Ovary (tissue), 9 donors: ENCODE measurements around the gene CCDC57. TPM values are rescaled to one million over a fixed set of nuclear protein-coding genes. Genes with fewer than 3 reads are reported as not detected.

Experiments used
- DNase-seq, 5 donors: peaks; one replicate each; pipeline ENCODE4 v3.0.0-alpha.2; 2019 to 2020
- H3K27ac ChIP-seq, 2 donors: fragments of 200-600 bp; one replicate each; pipeline versions ENCODE4 v1.5.1 to v1.8.0; 2019 to 2022
- H3K27me3 ChIP-seq: fragments of 200-600 bp; one replicate; pipeline ENCODE4 v1.8.0; 2022
- H3K36me3 ChIP-seq: fragments of 200-600 bp; sonication (generic); one replicate; pipeline ENCODE4 v1.5.1; 2019
- H3K4me1 ChIP-seq: one replicate; pipeline ENCODE4 v1.8.1; 2013; ENCODE audit warnings: mild to moderate bottlenecking, moderate library complexity; ENCODE audit not compliant: insufficient read depth
- H3K4me3 ChIP-seq: fragments of 200-600 bp; sonication (generic); one replicate; pipeline ENCODE4 v1.5.1; 2017
- H3K9me3 ChIP-seq, 2 donors: fragments of 200-600 bp in 1 of 2; sonication (generic) in 1 of 2; one replicate each; pipeline versions ENCODE4 v1.5.1 to v1.8.1; 2013 to 2019; ENCODE audit warnings: mild to moderate bottlenecking in 1 of 2, moderate library complexity in 1 of 2
- CTCF ChIP-seq, 3 donors: fragments of 450-650 bp in 2 of 3; fragments of 200-600 bp in 1 of 3; IDR thresholded peaks; one replicate each; pipeline versions ENCODE4 v1.5.1 to v1.8.0; 2016 to 2022; ENCODE audit warnings: antibody characterized with exemption in 3 of 3, mild to moderate bottlenecking in 1 of 3
- EP300 ChIP-seq: sonication (generic); formaldehyde crosslinking; IDR thresholded peaks from one replicate; pipeline ENCODE4 v1.6.1; 2017; ENCODE audit warnings: antibody characterized with exemption
- POLR2A ChIP-seq: fragments of 450-650 bp; IDR thresholded peaks from one replicate; pipeline ENCODE4 v1.6.1; 2017; ENCODE audit warnings: antibody characterized with exemption, mild to moderate bottlenecking, moderate library complexity
- WGBS, 3 donors: extraction: QIAGEN DNeasy Blood & Tissue Kit in 1 of 3; methylation state at CpG; one replicate each; pipeline versions ENCODE4 v1.1.5 to v1.1.7; 2013 to 2017; 5-methylcytosine and 5-hydroxymethylcytosine counted together
- intact Hi-C, 4 donors: fragments of 100-400 bp; cut with DNase I; formaldehyde crosslinking; loops; one replicate each; pipeline versions ENCODE4 v1.11.0 to v1.15.1; 2022 to 2023
- polyA plus RNA-seq, 2 donors: library from polyadenylated mRNA; stranded (reverse); fragments of 200-250 nt in 1 of 2; fragments of 350-450 nt in 1 of 2; fragmentation: Illumina TruSeq in 1 of 2; extraction: RNeasy Lipid Tissue Mini Kit (QIAGEN cat#74804) in 1 of 2; gene quantifications; one replicate each; pipeline ENCODE4 v1.2.3, GENCODE V29; 2013 to 2014
- total RNA-seq, 7 donors: library from RNA; depleted of rRNA in 2 of 7; stranded (reverse); fragments of >200 nt in 2 of 7; fragmentation: NEBNext Ultra II Directional in 3 of 7; extraction: Animal tissue kit (Norgen Biotek cat#: 25700) in 3 of 7; gene quantifications; one replicate each; pipeline versions ENCODE4 v1.1.0 to v1.2.4, GENCODE V29; 2016 to 2023
- donor health status: DM: no; HTN: no; CAD: no; lungs with moderate emphysema.
- donor health status: DM: no; HTN: no; CAD: no.
- donor health status: Bipolar disorder and iron deficiency.
- donor health status: DM: yes; HTN: yes; CAD: no.
- donor health status: DM: no; HTN: no; CAD: no.
- donor health status: DM: yes; HTN: yes; CAD: no.

Gene CCDC57
- total and polyA plus RNA-seq, 9 donors = 7.7 to 65.0 (median 40.3) TPM

- no peak overlapping the region for H3K27ac ChIP-seq
- peaks cover 7% of the 10 kb centered on the region for H3K4me1 ChIP-seq
- DNase-seq = peak in 1 of 5 donors; percentile 8
- H3K27me3 ChIP-seq = no peaks in the 10 kb centered on the region
- no peak overlapping the region for H3K4me3 ChIP-seq
- TF ChIP-seq POLR2A (no peak), EP300 (no peak), CTCF (IDR thresholded peaks at IDR 0.05) (no peak)
- intact Hi-C loops = no loop called here
- no peaks in the 10 kb centered on the region for H3K9me3 ChIP-seq
- WGBS, 3 donors = 82 to 88% (median 86%) methylated on average over 14 to 15 of the region's 15 CpGs
- no peaks in the 10 kb centered on the region for H3K36me3 ChIP-seq
Observed at GRCh38 chr17:82226146-82226808, 13.6 kb upstream of the CCDC57 start.

GRCh38 chr17:82225368-82226029 lies 12.9 kb upstream of the CCDC57 start:
- H3K27ac ChIP-seq = no peak overlapping the region
- 73 to 79% (median 77%) methylated on average over 24 of the region's 24 CpGs for WGBS, 3 donors
- H3K4me1 ChIP-seq = peaks cover 4% of the 10 kb centered on the region
- no peaks in the 10 kb centered on the region for H3K27me3 ChIP-seq
- DNase-seq = peak in 1 of 5 donors; percentile 19
- no peak for TF ChIP-seq CTCF (IDR thresholded peaks at IDR 0.05)
- TF ChIP-seq EP300 = no peak
- TF ChIP-seq POLR2A = no peak
- intact Hi-C loops = no loop called here
- H3K9me3 ChIP-seq = no peaks in the 10 kb centered on the region
- H3K4me3 ChIP-seq = no peak overlapping the region
- no peaks in the 10 kb centered on the region for H3K36me3 ChIP-seq

- H3K36me3 ChIP-seq = no peaks in the 10 kb centered on the region
- WGBS, 3 donors = 69 to 84% (median 80%) methylated on average over 8 of the region's 8 CpGs
- DNase-seq = no peak
- no peaks in the 10 kb centered on the region for H3K4me1 ChIP-seq
- intact Hi-C loops = no loop called here
- H3K9me3 ChIP-seq = no peaks in the 10 kb centered on the region
- no peaks in the 10 kb centered on the region for H3K27me3 ChIP-seq
- TF ChIP-seq POLR2A (no peak), EP300 (no peak), CTCF (IDR thresholded peaks at IDR 0.05) (no peak)
- no peak overlapping the region for H3K27ac ChIP-seq
- H3K4me3 ChIP-seq = no peak overlapping the region
Observed at GRCh38 chr17:82224666-82225065, 12.0 kb upstream of the CCDC57 start.

GRCh38 chr17:82223517-82223916 lies 10.9 kb upstream of the CCDC57 start:
- no peak overlapping the region for H3K27ac ChIP-seq
- no peaks in the 10 kb centered on the region for H3K36me3 ChIP-seq
- no peak for DNase-seq
- H3K27me3 ChIP-seq = no peaks in the 10 kb centered on the region
- H3K4me3 ChIP-seq = no peak overlapping the region
- H3K9me3 ChIP-seq = no peaks in the 10 kb centered on the region
- WGBS, 3 donors = 74 to 83% (median 81%) methylated on average over 5 of the region's 5 CpGs
- intact Hi-C loops = no loop called here
- no peaks in the 10 kb centered on the region for H3K4me1 ChIP-seq
- TF ChIP-seq POLR2A = no peak
- no peak for TF ChIP-seq EP300
- no peak for TF ChIP-seq CTCF (IDR thresholded peaks at IDR 0.05)
